GM23338 (cell line): Measurements from ENCODE around the gene DCAF11. TPM values are rescaled to one million over a fixed set of nuclear protein-coding genes. Genes with fewer than 3 reads are reported as not detected.

Experiments used
- ATAC-seq: fragments of 200-7000 bp; cut with Tn5 transposase; 3 replicates; pipeline ENCODE4 v1.9.1; 2020
- DNase-seq: peaks from one replicate; pipeline ENCODE4 v3.0.0-alpha.2; 2015; ENCODE audit warnings: low spot score
- H2AFZ ChIP-seq: fragments of 200-600 bp; sonication (generic); 2 replicates; pipeline ENCODE4 v1.8.0; 2016; ENCODE audit warnings: antibody characterized with exemption, mild to moderate bottlenecking, moderate library complexity
- H3F3A ChIP-seq: fragments of 200-600 bp; sonication (generic); replicated peaks from 2 replicates; pipeline ENCODE4 v1.8.0; 2017; ENCODE audit warnings: antibody characterized with exemption, mixed run types, low read depth
- H3K27ac ChIP-seq: fragments of 200-600 bp; sonication (generic); 2 replicates; pipeline ENCODE4 v1.6.1; 2016; ENCODE audit warnings: low read depth
- H3K27me3 ChIP-seq: fragments of 200-600 bp; sonication (generic); 2 replicates; pipeline ENCODE4 v1.8.0; 2016; ENCODE audit warnings: mild to moderate bottlenecking, mixed run types, moderate library complexity; ENCODE audit not compliant: insufficient read depth
- H3K36me3 ChIP-seq: fragments of 200-600 bp; sonication (generic); 2 replicates; pipeline ENCODE4 v1.8.0; 2016; ENCODE audit warnings: mild to moderate bottlenecking; ENCODE audit not compliant: insufficient read depth
- H3K4me1 ChIP-seq: fragments of 200-600 bp; sonication (generic); 2 replicates; pipeline ENCODE4 v1.8.0; 2016; ENCODE audit warnings: mild to moderate bottlenecking, moderate library complexity; ENCODE audit not compliant: insufficient read depth
- H3K4me2 ChIP-seq: fragments of 200-600 bp; sonication (generic); 2 replicates; pipeline ENCODE4 v1.7.1; 2017; ENCODE audit warnings: mixed run types
- H3K4me3 ChIP-seq: fragments of 200-600 bp; sonication (generic); 2 replicates; pipeline ENCODE4 v1.6.1; 2016; ENCODE audit warnings: mixed run types
- H3K79me2 ChIP-seq: fragments of 200-600 bp; sonication (generic); replicated peaks from 2 replicates; pipeline ENCODE4 v1.8.0; 2017; ENCODE audit warnings: mild to moderate bottlenecking; ENCODE audit not compliant: insufficient read depth
- H3K9me2 ChIP-seq: fragments of 200-600 bp; sonication (generic); 2 replicates; pipeline ENCODE4 v1.8.0; 2017; ENCODE audit not compliant: insufficient read depth
- H4K20me1 ChIP-seq: fragments of 200-600 bp; sonication (generic); replicated peaks from 2 replicates; pipeline ENCODE4 v1.8.0; 2017; ENCODE audit warnings: mild to moderate bottlenecking; ENCODE audit not compliant: insufficient read depth
- H3K27ac Mint-ChIP-seq: 2 replicates; pipeline ENCODE4 v1.8.0; 2020; ENCODE audit warnings: inconsistent platforms, mild to moderate bottlenecking, moderate library complexity, mixed read lengths
- H3K27me3 Mint-ChIP-seq: 3 replicates; pipeline ENCODE4 v1.8.0; 2022; ENCODE audit warnings: low read depth, mild to moderate bottlenecking, moderate library complexity, mixed read lengths, inconsistent platforms; ENCODE audit not compliant: insufficient read depth, poor library complexity
- H3K36me3 Mint-ChIP-seq: 3 replicates; pipeline ENCODE4 v1.8.0; 2021; ENCODE audit warnings: low read depth, mild to moderate bottlenecking, inconsistent platforms, moderate library complexity, mixed read lengths
- H3K4me1 Mint-ChIP-seq: 3 replicates; pipeline ENCODE4 v1.8.0; 2020; ENCODE audit warnings: mild to moderate bottlenecking, inconsistent platforms, mixed read lengths
- H3K4me3 Mint-ChIP-seq: 3 replicates; pipeline ENCODE4 v1.8.0; 2021; ENCODE audit warnings: moderate library complexity, mild to moderate bottlenecking, inconsistent platforms, mixed read lengths
- H3K9me3 Mint-ChIP-seq: 3 replicates; pipeline ENCODE4 v1.8.0; 2020; ENCODE audit warnings: moderate library complexity, mild to moderate bottlenecking, inconsistent platforms, mixed read lengths
- CREB1 ChIP-seq: fragments of 250-450 bp; sonication (Bioruptor Pico); IDR thresholded peaks from 2 replicates; pipeline ENCODE4 v1.5.0; 2020; ENCODE audit warnings: low read depth, mild to moderate bottlenecking, moderate library complexity
- CTCF ChIP-seq, 2 experiments: fragments of 200-600 bp in 1 of 2; sonication (generic) in 1 of 2; conservative IDR thresholded peaks; 2 replicates each; pipeline versions ENCODE4 v1.5.1 to v1.6.1; 2016 to 2017; ENCODE audit warnings: antibody characterized with exemption in 2 of 2, low read depth in 2 of 2, mild to moderate bottlenecking in 2 of 2, moderate library complexity in 1 of 2
- ETS1 ChIP-seq: IDR thresholded peaks from 2 replicates; pipeline ENCODE4 v1.6.1; 2016; ENCODE audit warnings: antibody characterized with exemption
- EZH2 ChIP-seq: fragments of 200-600 bp; sonication (generic); IDR thresholded peaks from one replicate; pipeline ENCODE4 v1.8.0; 2017; ENCODE audit warnings: antibody characterized with exemption, mild to moderate bottlenecking, low read depth; ENCODE audit not compliant: unreplicated experiment
- EZH2phosphoT487 ChIP-seq: fragments of 200-600 bp; sonication (generic); IDR thresholded peaks from one replicate; pipeline ENCODE4 v1.8.1; 2018; ENCODE audit warnings: antibody characterized with exemption; ENCODE audit not compliant: unreplicated experiment
- JUNB ChIP-seq: IDR thresholded peaks from one replicate; pipeline ENCODE4 v1.6.1; 2016; ENCODE audit warnings: antibody characterized with exemption; ENCODE audit not compliant: unreplicated experiment
- NANOG ChIP-seq: IDR thresholded peaks from 2 replicates; pipeline ENCODE4 v1.6.1; 2016; ENCODE audit warnings: antibody characterized with exemption, borderline replicate concordance
- REST ChIP-seq: IDR thresholded peaks from one replicate; pipeline ENCODE4 v1.6.1; 2018; ENCODE audit warnings: antibody characterized with exemption; ENCODE audit not compliant: unreplicated experiment
- STAT1 ChIP-seq: IDR thresholded peaks from one replicate; pipeline ENCODE4 v1.6.1; 2016; ENCODE audit warnings: antibody characterized with exemption; ENCODE audit not compliant: unreplicated experiment
- ZNF114 ChIP-seq: fragments of 250-450 bp; sonication (Bioruptor Pico); IDR thresholded peaks from 2 replicates; pipeline ENCODE4 v1.5.0; 2020; ENCODE audit warnings: mild to moderate bottlenecking, moderate library complexity
- ZNF331 ChIP-seq: fragments of 250-450 bp; sonication (Bioruptor Pico); IDR thresholded peaks from 2 replicates; pipeline ENCODE4 v1.5.0; 2020; ENCODE audit warnings: low read depth, mild to moderate bottlenecking, moderate library complexity
- polyA plus RNA-seq: library from polyadenylated mRNA; unstranded; fragments of >200 nt; fragmentation: Nextera tagmentation; extraction: Ambion mirVana; gene quantifications from 2 replicates; pipeline ENCODE4 v1.2.1, GENCODE V29; 2016
- total RNA-seq: library from RNA; depleted of rRNA; stranded (reverse); fragments of >200 nt; shearing (Covaris generic); gene quantifications from 2 replicates; pipeline ENCODE4 v1.2.3, GENCODE V29; 2014

The DCAF11 gene
- total and polyA plus RNA-seq, 2 experiments from 2014 or later = 18.6 to 93.2 TPM

GRCh38 chr14:24074625-24075484 lies 39.7 kb upstream of the DCAF11 start (continued):
- TF ChIP-seq CTCF (conservative IDR thresholded peaks at IDR 0.05; ENCODE audit: low read depth in 2 of 2) (no peak), ZNF331 (CRISPR knock-in tag) (no peak), EZH2 (no peak)

- no peak overlapping the region for H3K4me2 ChIP-seq
- peaks cover 35% of the 10 kb centered on the region for H3K4me1 Mint-ChIP-seq
- H3K36me3 Mint-ChIP-seq = no peaks in the 10 kb centered on the region; the same call in 2 of the 3 replicates
- no peaks in the 10 kb centered on the region for H3K9me3 Mint-ChIP-seq
- H3F3A ChIP-seq = peaks cover 12% of the 10 kb centered on the region; the same call in 1 of the 2 replicates
- no peak for DNase-seq
- no peak overlapping the region for H3K27ac Mint-ChIP-seq
- no peak for ATAC-seq
- no peaks in the 10 kb centered on the region for H3K9me2 ChIP-seq
- no peaks in the 10 kb centered on the region for H3K27me3 ChIP-seq
- no peak overlapping the region for H3K4me3 ChIP-seq
- H2AFZ ChIP-seq = no peak overlapping the region
- peaks cover 22% of the 10 kb centered on the region for H3K27me3 Mint-ChIP-seq
- H3K36me3 ChIP-seq = no peaks in the 10 kb centered on the region
- no peaks in the 10 kb centered on the region for H3K79me2 ChIP-seq
- peaks cover 15% of the 10 kb centered on the region for H3K4me1 ChIP-seq
- H3K27ac ChIP-seq = no peak overlapping the region
- no peak overlapping the region for H3K4me3 Mint-ChIP-seq
- H4K20me1 ChIP-seq = no peaks in the 10 kb centered on the region
- TF ChIP-seq CREB1 (CRISPR knock-in tag) = no peak
- TF ChIP-seq EZH2phosphoT487 = no peak
- no peak for TF ChIP-seq ETS1
- TF ChIP-seq ZNF114 (CRISPR knock-in tag) = no peak
- no peak for TF ChIP-seq STAT1
- TF ChIP-seq EZH2 = no peak
- no peak for TF ChIP-seq NANOG
- no peak for TF ChIP-seq REST
- no peak for TF ChIP-seq CTCF (conservative IDR thresholded peaks at IDR 0.05; ENCODE audit: low read depth in 2 of 2)
- no peak for TF ChIP-seq JUNB
Observed at GRCh38 chr14:24075485-24076301, 38.9 kb upstream of the DCAF11 start.
